ENCODE results near the gene PCP2. TPM values are rescaled to one million over a fixed set of nuclear protein-coding genes. Genes with fewer than 3 reads are reported as not detected.

The PCP2 gene
- total RNA-seq (ENCODE audit: low replicate concordance), result not detected in 2 replicates

DNA sequence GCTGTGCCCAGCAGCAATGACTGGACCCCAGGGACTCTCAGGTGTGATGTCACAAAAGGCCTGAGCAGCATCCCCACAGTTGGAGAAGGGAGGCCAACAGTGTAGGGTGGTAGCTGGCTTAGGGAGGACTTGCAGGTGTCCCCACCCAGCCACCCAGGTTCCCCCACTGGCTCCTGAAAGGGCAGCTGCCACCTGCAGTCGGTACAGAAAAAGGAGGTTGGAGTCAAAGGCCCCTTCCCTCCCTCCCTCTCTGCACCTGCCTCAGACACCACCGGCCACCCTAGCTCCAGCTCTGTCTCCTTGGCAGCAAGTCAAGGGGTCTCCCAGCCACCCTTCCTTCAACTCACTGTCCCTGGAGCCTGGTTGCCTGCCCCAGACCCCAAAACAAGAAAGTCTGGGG, at the start of gene PCP2:
Gene PCP2, minus strand, starts transcription at position 22 of the 400 bp plus-strand sequence. CDS start 262 bp downstream, outside the sequence.

DNA sequence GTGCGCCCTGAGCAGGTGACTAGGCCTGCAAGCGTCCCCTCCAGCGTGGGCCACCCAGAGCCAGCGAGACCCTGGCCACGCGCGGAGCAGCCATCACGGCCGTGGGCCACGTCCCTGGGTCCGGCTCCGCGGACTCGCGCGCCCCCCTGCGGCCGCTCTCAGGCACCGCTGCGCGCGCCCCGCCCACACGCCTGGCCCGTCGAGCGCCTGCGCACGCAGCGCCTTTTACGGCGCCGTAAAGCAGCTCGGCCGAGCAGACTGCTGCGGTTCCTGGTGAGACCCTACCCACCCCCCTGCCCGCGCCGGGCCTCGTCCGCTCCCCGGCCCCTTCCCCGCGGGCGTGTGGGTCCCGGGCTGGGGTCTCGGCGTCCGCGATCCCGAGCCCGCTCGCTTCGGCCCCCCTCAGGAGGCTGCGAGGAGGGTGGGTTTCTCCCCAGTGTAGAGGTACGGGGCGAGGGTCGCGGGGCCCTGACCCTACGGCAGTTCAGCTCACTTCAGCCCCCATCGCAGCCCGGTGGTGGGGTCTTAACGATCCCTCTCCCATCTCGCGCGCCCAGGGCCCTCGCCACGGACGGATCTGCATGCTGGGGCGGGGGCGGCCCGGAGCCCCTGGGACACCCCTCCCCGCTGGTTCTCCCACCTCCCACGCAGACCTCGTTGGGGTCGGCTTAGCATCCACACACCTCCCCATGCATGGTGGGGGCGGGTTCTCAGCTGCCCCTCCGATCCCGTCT, 47.3 kb upstream of the PCP2 start, which contains the start of gene TRAPPC5:
Gene TRAPPC5, plus strand, starts transcription at position 228 of the 734 bp plus-strand sequence. CDS start 1,421 bp downstream, outside the sequence.

GRCh38 chr19:7676854-7677253, 43.3 kb upstream of the PCP2 start, which contains the start of gene MCEMP1:
Gene MCEMP1 (plus strand): TSS chr19:7677090. CDS start chr19:7677121, 31 bp downstream.

DNA sequence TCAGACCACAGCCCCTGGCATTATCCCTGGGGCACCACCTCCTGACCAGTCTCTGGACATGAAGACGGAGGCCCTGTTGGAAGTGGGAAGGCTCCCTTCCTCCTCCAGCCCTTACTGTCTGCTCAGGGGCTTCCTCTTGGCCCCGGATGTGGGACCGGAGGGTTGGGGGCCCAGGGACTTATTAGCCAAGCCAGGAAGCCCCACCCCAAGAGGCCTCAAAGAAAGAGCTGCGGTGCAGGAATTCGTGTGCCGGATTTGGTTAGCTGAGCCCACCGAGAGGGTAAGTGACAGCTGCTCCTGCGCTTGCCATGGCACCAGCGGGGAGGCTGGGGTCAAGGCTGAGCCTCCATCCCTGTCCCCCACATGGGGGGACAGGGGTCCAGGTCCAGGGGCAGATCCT, 35.3 kb upstream of the PCP2 start, which contains the start of gene RETN:
Gene RETN, plus strand, starts transcription at position 208 of the 400 bp plus-strand sequence. CDS start 278 bp downstream, outside the sequence.

DNA sequence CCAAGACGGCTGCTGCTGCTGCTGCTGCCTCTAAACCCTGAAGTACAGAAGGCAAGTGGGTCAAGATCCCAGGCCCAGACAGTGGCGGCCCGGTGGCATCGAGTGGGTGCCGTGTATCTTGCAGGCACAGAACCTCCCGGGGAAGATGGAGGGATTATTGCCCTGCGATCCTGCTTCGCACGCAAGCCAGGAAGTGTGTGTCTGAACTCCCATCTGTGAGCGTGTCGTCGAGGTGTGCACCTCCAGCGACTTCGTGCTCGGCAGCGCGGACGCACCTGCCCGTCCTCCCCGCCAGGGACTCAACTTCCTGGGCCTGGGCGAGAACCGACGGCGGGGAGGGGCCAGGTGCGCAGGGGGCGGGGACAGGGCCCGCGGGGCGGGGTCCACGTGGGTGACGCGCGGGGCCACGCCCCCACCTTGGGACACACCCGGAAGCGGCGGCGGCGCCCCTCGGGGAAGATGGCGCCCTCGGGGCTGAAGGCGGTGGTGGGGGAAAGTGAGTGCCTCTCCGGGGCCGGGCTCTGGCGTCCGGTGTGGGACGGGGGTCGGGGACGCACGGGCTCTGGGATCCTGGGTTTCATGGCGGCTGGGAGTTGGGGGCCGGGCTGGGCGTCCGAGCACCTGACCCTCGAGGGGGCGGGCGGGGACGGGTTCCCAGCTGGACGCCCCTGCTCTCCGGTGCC, 3.3 kb upstream of the PCP2 start, which contains the start of gene STXBP2:
Gene STXBP2, plus strand, starts transcription at position 420 of the 683 bp plus-strand sequence. Its CDS starts 40 bp downstream, at position 460.

DNA sequence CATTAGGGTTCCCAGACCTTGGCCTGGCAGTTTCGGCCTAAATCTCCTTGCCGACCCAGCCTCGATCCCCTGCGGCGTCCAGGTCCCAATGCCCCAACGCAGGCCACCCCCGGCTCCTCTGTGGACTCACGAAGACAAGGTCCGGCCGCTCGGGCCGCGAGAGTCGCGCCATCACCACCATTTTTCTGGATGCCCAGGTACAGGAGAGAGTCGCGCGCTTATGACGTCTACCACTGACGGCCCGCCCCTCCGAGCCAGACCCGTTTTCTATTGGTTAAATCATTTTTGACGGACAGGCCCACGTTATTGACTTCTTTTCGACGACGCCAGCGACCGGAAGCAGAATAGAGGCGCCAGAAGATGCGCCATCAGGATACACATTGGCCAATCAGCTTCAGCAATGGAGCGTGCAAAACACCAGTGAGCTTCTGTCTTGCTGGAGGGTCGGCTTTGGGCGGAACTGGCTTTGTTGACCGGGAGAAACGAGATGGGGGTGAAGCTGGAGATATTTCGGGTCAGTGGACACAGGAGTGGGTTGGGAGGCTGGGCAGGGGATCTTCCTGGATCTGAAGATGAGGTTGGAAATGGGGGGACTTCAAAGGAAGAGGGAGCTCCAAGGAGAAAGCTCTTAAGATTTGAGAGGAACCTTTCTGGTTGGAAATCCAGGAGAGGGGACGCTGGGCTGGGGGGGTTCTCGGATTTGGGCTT, 4.0 kb downstream of the PCP2 start, which contains the start of the genes PET100 and XAB2:
Gene PET100, plus strand, starts transcription at position 447 of the 708 bp plus-strand sequence. Its CDS starts 41 bp downstream, at position 488.
Gene XAB2, minus strand, starts transcription at position 199 of the 708 bp plus-strand sequence. Its CDS starts 18 bp downstream, at position 181.

DNA sequence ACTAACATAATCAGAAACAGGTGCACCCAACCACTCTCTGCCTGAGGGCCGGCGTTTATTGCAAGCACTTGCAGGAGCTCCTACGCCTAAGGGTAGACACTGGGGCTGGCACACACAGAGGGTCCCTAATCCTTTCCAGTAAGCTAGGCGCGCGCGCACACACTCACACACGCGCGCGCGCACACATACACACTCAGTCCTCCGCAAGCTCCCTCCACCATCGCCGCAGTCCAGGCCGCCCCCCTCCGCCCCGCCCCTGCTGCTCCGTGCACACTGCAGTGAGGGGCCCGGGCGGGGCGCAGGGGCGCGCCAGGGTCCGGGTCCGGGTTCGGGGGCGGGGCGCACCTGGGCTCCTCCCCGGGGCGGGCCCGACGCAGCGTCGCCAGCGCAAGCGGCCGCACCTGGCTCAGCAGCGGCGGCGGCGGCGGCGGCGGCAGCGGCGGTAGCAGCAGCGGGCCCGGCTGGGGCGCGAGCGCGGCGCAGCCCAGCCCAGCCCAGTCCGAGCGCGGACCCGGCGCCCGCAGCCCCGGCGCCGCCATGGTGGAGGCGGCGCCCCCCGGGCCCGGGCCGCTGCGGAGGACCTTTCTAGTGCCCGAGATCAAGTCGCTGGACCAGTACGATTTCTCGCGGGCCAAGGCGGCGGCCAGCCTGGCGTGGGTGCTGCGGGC, 37.9 kb downstream of the PCP2 start, which contains the start of gene CAMSAP3:
Gene CAMSAP3, plus strand, starts transcription at position 398 of the 668 bp plus-strand sequence. Its CDS starts 140 bp downstream, at position 538.

Other genes with a start within 250 kb of the PCP2 start
- 1.5 and 2.9 TPM in 2 replicates for gene PEX11G, start 144.7 kb downstream of the PCP2 start, total RNA-seq (ENCODE audit: low replicate concordance)
- 3.9 and 10.6 TPM in 2 replicates for gene ZNF358, start 117.6 kb downstream of the PCP2 start, total RNA-seq (ENCODE audit: low replicate concordance)
- gene MCOLN1, start 111.1 kb downstream of the PCP2 start, total RNA-seq (ENCODE audit: low replicate concordance), result 4.5 and 15.9 TPM in 2 replicates
- gene PNPLA6, start 98.0 kb downstream of the PCP2 start, total RNA-seq (ENCODE audit: low replicate concordance), result 51.8 and 111 TPM in 2 replicates
- gene CAMSAP3, start 37.9 kb downstream of the PCP2 start, total RNA-seq (ENCODE audit: low replicate concordance), result under 0.01 TPM in 1 of 2 replicates, not detected in the other
- 23.5 and 24.5 TPM in 2 replicates for gene XAB2, start 4.2 kb downstream of the PCP2 start, total RNA-seq (ENCODE audit: low replicate concordance)
- gene PET100, start 3.9 kb downstream of the PCP2 start, total RNA-seq (ENCODE audit: low replicate concordance), result 35.3 and 48.3 TPM in 2 replicates
- 17.8 and 37.1 TPM in 2 replicates for gene STXBP2, start 3.4 kb upstream of the PCP2 start, total RNA-seq (ENCODE audit: low replicate concordance)
- not detected in 2 replicates for gene RETN, start 35.3 kb upstream of the PCP2 start, total RNA-seq (ENCODE audit: low replicate concordance)
- not detected in 2 replicates for gene MCEMP1, start 43.4 kb upstream of the PCP2 start, total RNA-seq (ENCODE audit: low replicate concordance)
- gene TRAPPC5, start 47.1 kb upstream of the PCP2 start, total RNA-seq (ENCODE audit: low replicate concordance), result 164 and 360 TPM in 2 replicates
- not detected in 2 replicates for gene FCER2, start 68.4 kb upstream of the PCP2 start, total RNA-seq (ENCODE audit: low replicate concordance)
- not detected in 2 replicates for gene CLEC4G, start 98.4 kb upstream of the PCP2 start, total RNA-seq (ENCODE audit: low replicate concordance)
- not detected in 2 replicates for gene CD209, start 113.8 kb upstream of the PCP2 start, total RNA-seq (ENCODE audit: low replicate concordance)
- gene CLEC4M, start 129.5 kb upstream of the PCP2 start, total RNA-seq (ENCODE audit: low replicate concordance), result not detected in 2 replicates
- gene EVI5L, start 196.5 kb upstream of the PCP2 start, total RNA-seq (ENCODE audit: low replicate concordance), result 13.1 and 16.2 TPM in 2 replicates
- not detected in 2 replicates for gene PRR36, start 240.7 kb upstream of the PCP2 start, total RNA-seq (ENCODE audit: low replicate concordance)

Data from smooth muscle cell of the coronary artery (primary cell).